ENCODE measurements around the gene HDAC4.

GRCh38 chr2:239247401-239248245 is 153.2 kb downstream of the HDAC4 start:
- TF ChIP-seq ZNF23 (tag by site-specific recombination; IDR thresholded peaks at IDR 0.05; ENCODE audit: borderline replicate concordance) (no peak), ZNF248 (tag by site-specific recombination; IDR thresholded peaks at IDR 0.05) (no peak), CTCF (tag by site-specific recombination; IDR thresholded peaks at IDR 0.05) (no peak), ZNF548 (tag by site-specific recombination; IDR thresholded peaks at IDR 0.05) (no peak), ZFP37 (tag by site-specific recombination; IDR thresholded peaks at IDR 0.05) (no peak), ZNF140 (tag by site-specific recombination; IDR thresholded peaks at IDR 0.05) (no peak), ZNF580 (tag by site-specific recombination; IDR thresholded peaks at IDR 0.05) (no peak), ZNF24 (tag by site-specific recombination; IDR thresholded peaks at IDR 0.05) (no peak)
